Measurements from ENCODE around the gene MVB12B.
"Not testable (repeated sequence)": the region's sequence is repeated elsewhere in the genome, so short reads cannot be mapped to it uniquely, and the experiment has no call there.

Gene MVB12B

GRCh38 chr9:126526218-126527108, 199.8 kb downstream of the MVB12B start:
- DNase-seq, result no peak

DNA sequence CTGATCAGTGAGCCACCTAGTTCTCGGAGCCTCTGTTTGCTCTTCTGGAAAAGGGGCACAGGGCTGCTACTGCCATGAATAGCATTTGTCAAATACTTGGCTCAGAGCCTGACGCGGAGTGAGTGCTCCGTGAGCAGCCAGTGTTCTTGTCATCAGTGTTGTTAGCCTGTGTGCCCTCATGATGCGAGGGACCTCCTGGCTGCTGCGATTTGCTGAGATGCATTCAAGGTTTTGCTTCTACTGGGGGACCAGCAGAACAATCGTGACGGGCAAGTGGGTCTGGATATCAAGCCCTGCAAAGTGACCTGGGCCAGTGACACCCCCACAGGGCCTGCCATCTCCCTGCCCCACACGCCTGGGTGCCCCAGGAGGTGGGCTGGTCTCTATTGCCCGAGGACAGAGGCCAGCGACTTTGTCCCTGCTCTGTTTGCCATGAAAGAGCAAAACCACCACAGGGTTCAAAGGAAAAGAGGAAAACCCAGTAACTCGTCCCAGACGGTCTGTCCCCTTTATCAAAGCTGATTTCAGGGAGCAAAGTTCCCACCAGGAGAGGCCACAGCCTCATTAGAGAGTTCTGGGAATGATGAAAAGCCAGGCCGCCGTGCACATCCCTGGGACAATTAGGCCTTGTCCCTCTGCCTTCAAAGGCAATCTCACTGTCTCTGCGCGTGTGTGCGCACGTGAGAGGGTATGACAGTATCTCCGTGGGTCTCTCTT, 200.6 kb downstream of the MVB12B start:
- no peak for DNase-seq

DNA sequence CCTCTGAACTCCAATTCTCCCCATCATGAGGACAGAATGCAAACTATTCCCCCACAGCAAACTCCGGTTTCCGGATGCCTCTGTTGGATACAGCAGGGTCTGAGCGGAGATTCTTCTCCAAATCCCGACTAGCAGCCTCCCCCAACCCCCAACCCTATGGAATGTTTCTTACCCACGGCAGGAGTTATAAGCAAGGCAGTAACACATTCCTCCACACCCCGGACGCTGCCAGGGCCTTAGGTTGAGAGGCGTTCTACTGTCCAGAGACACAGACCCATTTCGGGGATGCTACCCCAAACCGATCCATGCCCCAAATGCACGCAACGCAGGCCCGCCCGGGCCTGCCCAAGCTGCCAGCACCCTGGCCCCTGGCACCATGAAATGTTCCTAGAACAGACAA, 201.5 kb downstream of the MVB12B start:
- DNase-seq, result no peak

DNA sequence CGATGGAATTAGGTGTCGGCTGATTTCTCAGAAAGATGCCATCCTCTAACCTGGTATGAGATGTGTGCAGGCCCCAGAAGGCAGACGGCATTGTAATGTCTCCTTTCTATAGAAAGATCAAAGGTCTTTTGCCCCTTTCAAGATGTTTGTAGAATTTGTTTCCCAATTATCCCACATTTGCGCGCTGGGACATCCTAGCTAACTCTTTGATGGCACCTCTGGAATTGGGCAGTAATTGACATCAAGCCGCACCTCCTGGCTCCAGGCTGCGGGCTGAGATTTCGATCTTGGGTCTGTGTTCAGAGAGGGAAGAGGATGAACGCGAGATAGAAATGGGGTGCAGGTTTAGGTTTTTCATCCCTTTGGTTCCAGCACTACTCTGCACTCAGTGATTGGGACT, 202.3 kb downstream of the MVB12B start:
- DNase-seq, result no peak

GRCh38 chr9:126531035-126531571, 204.5 kb downstream of the MVB12B start:
- no peak for DNase-seq

- no peak for DNase-seq
These were observed 205.0 kb downstream of the MVB12B start for GRCh38 chr9:126531591-126531990.

- no peak for DNase-seq
These were observed 205.4 kb downstream of the MVB12B start for GRCh38 chr9:126532019-126532462.

GRCh38 chr9:126532489-126532888, 205.9 kb downstream of the MVB12B start:
- no peak for DNase-seq

- no peak for DNase-seq
These were observed 206.6 kb downstream of the MVB12B start for GRCh38 chr9:126532951-126533925.

DNA sequence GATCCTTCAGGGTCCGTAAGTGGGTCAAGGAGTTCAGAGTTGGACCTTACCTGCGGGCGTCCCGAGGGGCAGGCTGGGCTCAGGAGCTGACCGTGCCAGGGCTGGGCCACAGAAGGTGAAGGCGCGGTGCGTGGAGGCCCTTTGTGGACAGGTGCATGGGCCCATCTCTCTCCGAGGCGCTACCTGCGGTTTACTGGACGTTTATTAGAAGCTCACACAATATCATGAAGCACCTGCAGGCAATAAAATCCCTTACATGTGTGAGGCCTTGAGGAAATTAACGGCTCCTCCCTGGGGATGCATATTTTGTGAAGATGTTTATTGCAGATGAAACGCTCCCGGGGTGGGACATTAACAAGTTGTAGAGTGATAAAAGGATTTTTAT, 207.3 kb downstream of the MVB12B start:
- DNase-seq, result no peak

GRCh38 chr9:126534431-126535186, 208.0 kb downstream of the MVB12B start:
- DNase-seq, result no peak

GRCh38 chr9:126536131-126536530, 209.5 kb downstream of the MVB12B start:
- DNase-seq, result no peak

- no peak for DNase-seq
These were observed 210.3 kb downstream of the MVB12B start for GRCh38 chr9:126536841-126537465.

DNA sequence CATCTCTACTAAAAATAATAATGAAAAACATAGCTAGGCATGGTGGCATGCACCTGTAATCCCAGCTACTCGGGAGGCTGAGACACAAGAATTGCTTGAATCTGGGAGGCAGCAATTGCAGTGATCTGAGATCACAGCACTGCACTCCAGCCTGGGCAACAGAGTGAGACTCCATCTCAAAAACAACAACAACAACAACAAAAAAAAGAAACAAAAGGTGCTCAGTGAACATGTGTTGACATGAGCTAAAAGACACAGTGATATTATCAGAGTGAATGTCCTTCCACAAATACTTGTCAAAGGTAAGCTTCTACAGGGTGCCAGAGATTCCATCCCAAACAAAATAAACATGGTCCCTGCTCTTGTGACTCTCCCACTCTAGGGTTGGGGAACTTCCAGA, 211.9 kb downstream of the MVB12B start:
- DNase-seq, result no peak

DNA sequence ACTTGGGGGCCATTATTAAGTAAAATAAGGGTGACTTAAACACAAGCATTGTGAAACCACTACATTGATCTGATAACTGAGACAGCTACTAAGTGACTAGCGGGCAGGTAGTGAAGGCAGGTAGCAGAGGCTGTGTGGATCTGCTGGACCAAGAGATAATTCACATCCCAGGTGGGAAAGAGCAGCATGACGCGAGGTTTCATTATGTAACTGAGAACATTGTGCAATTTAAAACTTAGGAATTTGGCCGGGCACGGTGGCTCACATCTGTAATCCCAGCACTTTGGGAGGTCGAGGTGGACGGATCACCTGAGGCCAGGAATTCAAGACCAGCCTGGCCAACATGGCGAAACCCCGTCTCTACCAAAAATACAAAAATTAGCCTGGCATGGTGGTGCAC, 213.8 kb downstream of the MVB12B start:
- DNase-seq, result not testable (repeated sequence)

- DNase-seq, result no peak
These were observed 216.9 kb downstream of the MVB12B start for GRCh38 chr9:126543490-126543889.

DNA sequence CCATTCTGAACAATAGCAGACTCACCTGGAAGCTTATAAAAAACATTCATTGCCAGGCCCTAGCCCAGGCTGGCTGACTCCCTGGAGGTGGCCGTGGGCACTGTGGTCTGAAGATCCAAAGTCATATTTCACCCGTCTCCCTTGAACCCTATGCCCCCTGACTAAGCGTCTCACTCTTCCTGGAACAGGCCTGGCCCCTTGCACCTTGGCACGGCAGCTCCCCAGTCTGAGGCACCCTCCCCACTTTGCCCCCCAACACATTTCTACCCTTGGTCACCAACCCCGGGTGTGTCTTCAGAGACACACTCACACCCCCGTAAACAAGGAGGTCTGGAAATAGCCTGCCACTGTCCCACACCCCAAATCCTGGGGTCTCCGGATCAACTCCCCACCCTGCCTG, 218.5 kb downstream of the MVB12B start:
- DNase-seq, result no peak

DNA sequence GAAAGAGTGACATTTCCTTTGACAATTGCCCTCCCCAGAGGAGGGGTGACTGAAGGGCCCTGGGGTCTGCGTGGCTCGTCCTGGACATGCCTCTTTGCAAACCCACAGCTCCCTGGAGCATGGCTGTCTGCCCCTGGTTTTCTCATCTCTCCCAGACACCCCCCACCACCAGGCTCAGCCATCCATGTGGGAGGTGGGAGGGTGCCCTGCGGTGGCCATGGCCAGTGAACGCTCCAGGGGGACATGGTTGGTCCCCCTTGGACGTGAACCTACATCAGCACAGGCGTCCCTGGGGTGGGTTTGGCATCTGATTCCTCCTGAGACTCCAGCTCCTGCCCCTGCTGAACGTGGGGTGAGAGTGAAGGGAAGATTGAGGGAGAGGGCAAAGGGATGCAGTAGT, 219.4 kb downstream of the MVB12B start:
- no peak for DNase-seq

GRCh38 chr9:126548312-126548711, 221.7 kb downstream of the MVB12B start:
- DNase-seq, result no peak

- no peak for DNase-seq
These were observed 222.8 kb downstream of the MVB12B start for GRCh38 chr9:126549246-126550006.

Measured in activated effector memory CD4-positive, alpha-beta T cell treated with Interleukin-2 at 50 U/mL for 16 hours (primary cell).